ENCODE data around the gene ADM5.

The ADM5 gene

GRCh38 chr19:49677231-49677900, 12.0 kb upstream of the ADM5 start, which contains the start of gene PRMT1:
Gene PRMT1, plus strand, starts transcription at chr19:49677271. Its CDS starts 10 bp downstream, at chr19:49677281.
- H3K4me3 ChIP-seq (ENCODE audit: low read length): peak within 1 kb of the TSS; percentile 98
- peaks cover 14% of the 10 kb centered on the region for H3K36me3 ChIP-seq (ENCODE audit: control insufficient read depth, low read depth, low read length)
- H3K4me1 ChIP-seq (ENCODE audit: control insufficient read depth, low read depth, low read length): peaks cover 14% of the 10 kb centered on the region
- no peaks in the 10 kb centered on the region for H3K9me3 ChIP-seq (ENCODE audit: control insufficient read depth, low read depth, low read length)
- H3K27ac ChIP-seq (ENCODE audit: low read length): peak within 1 kb of the TSS; percentile 99
- H3K9ac ChIP-seq (ENCODE audit: low read length): peak within 1 kb of the TSS; percentile 95
- H3K27me3 ChIP-seq (ENCODE audit: control insufficient read depth, insufficient read depth, low read length): no peaks in the 10 kb centered on the region

GRCh38 chr19:49677901-49678674, 11.3 kb upstream of the ADM5 start:
- Histone ChIP-seq H3K4me1 (ENCODE audit: control insufficient read depth, low read depth, low read length) (peaks cover 14% of the 10 kb centered on the region), H3K9ac (ENCODE audit: low read length) (peak overlapping the region; percentile 95), H3K9me3 (ENCODE audit: control insufficient read depth, low read depth, low read length) (no peaks in the 10 kb centered on the region), H3K4me3 (ENCODE audit: low read length) (peak overlapping the region; percentile 98), H3K27me3 (ENCODE audit: control insufficient read depth, insufficient read depth, low read length) (no peaks in the 10 kb centered on the region), H3K36me3 (ENCODE audit: control insufficient read depth, low read depth, low read length) (peaks cover 21% of the 10 kb centered on the region), H3K27ac (ENCODE audit: low read length) (peak overlapping the region; percentile 85)

- Histone ChIP-seq H3K27ac (ENCODE audit: low read length) (no peak overlapping the region), H3K4me1 (ENCODE audit: control insufficient read depth, low read depth, low read length) (peaks cover 14% of the 10 kb centered on the region), H3K36me3 (ENCODE audit: control insufficient read depth, low read depth, low read length) (peaks cover 32% of the 10 kb centered on the region), H3K27me3 (ENCODE audit: control insufficient read depth, insufficient read depth, low read length) (no peaks in the 10 kb centered on the region), H3K9ac (ENCODE audit: low read length) (no peak overlapping the region), H3K4me3 (ENCODE audit: low read length) (peak overlapping the region; percentile 98), H3K9me3 (ENCODE audit: control insufficient read depth, low read depth, low read length) (no peaks in the 10 kb centered on the region)
Observed at GRCh38 chr19:49678985-49679770, 10.2 kb upstream of the ADM5 start.

- Histone ChIP-seq H3K4me1 (ENCODE audit: control insufficient read depth, low read depth, low read length) (peaks cover 14% of the 10 kb centered on the region), H3K36me3 (ENCODE audit: control insufficient read depth, low read depth, low read length) (peaks cover 38% of the 10 kb centered on the region), H3K4me3 (ENCODE audit: low read length) (peak overlapping the region; percentile 43), H3K27me3 (ENCODE audit: control insufficient read depth, insufficient read depth, low read length) (no peaks in the 10 kb centered on the region), H3K9me3 (ENCODE audit: control insufficient read depth, low read depth, low read length) (no peaks in the 10 kb centered on the region), H3K27ac (ENCODE audit: low read length) (peak overlapping the region; percentile 71), H3K9ac (ENCODE audit: low read length) (peak overlapping the region; percentile 18)
Observed at GRCh38 chr19:49679771-49680413, 9.5 kb upstream of the ADM5 start.

GRCh38 chr19:49680421-49681351, 8.7 kb upstream of the ADM5 start:
- peak overlapping the region; percentile 18 for H3K9ac ChIP-seq (ENCODE audit: low read length)
- H3K9me3 ChIP-seq (ENCODE audit: control insufficient read depth, low read depth, low read length): no peaks in the 10 kb centered on the region
- H3K4me1 ChIP-seq (ENCODE audit: control insufficient read depth, low read depth, low read length): peaks cover 14% of the 10 kb centered on the region
- H3K4me3 ChIP-seq (ENCODE audit: low read length): peak overlapping the region; percentile 43
- H3K27me3 ChIP-seq (ENCODE audit: control insufficient read depth, insufficient read depth, low read length): no peaks in the 10 kb centered on the region
- H3K36me3 ChIP-seq (ENCODE audit: control insufficient read depth, low read depth, low read length): peaks cover 46% of the 10 kb centered on the region
- H3K27ac ChIP-seq (ENCODE audit: low read length): peak overlapping the region; percentile 71

- no peak overlapping the region for H3K4me3 ChIP-seq (ENCODE audit: low read length)
- peaks cover 54% of the 10 kb centered on the region for H3K36me3 ChIP-seq (ENCODE audit: control insufficient read depth, low read depth, low read length)
- no peak overlapping the region for H3K27ac ChIP-seq (ENCODE audit: low read length)
- H3K9ac ChIP-seq (ENCODE audit: low read length): no peak overlapping the region
- peaks cover 14% of the 10 kb centered on the region for H3K4me1 ChIP-seq (ENCODE audit: control insufficient read depth, low read depth, low read length)
- H3K27me3 ChIP-seq (ENCODE audit: control insufficient read depth, insufficient read depth, low read length): no peaks in the 10 kb centered on the region
- no peaks in the 10 kb centered on the region for H3K9me3 ChIP-seq (ENCODE audit: control insufficient read depth, low read depth, low read length)
Observed at GRCh38 chr19:49681830-49682229, 7.6 kb upstream of the ADM5 start.

- H3K36me3 ChIP-seq (ENCODE audit: control insufficient read depth, low read depth, low read length): peaks cover 59% of the 10 kb centered on the region
- H3K4me3 ChIP-seq (ENCODE audit: low read length): no peak overlapping the region
- no peaks in the 10 kb centered on the region for H3K27me3 ChIP-seq (ENCODE audit: control insufficient read depth, insufficient read depth, low read length)
- no peak overlapping the region for H3K27ac ChIP-seq (ENCODE audit: low read length)
- H3K9ac ChIP-seq (ENCODE audit: low read length): no peak overlapping the region
- no peaks in the 10 kb centered on the region for H3K9me3 ChIP-seq (ENCODE audit: control insufficient read depth, low read depth, low read length)
- peaks cover 14% of the 10 kb centered on the region for H3K4me1 ChIP-seq (ENCODE audit: control insufficient read depth, low read depth, low read length)
Observed at GRCh38 chr19:49682274-49682673, 7.1 kb upstream of the ADM5 start.

GRCh38 chr19:49683814-49684250, 5.6 kb upstream of the ADM5 start:
- H3K9ac ChIP-seq (ENCODE audit: low read length): no peak overlapping the region
- no peak overlapping the region for H3K4me3 ChIP-seq (ENCODE audit: low read length)
- peaks cover 69% of the 10 kb centered on the region for H3K36me3 ChIP-seq (ENCODE audit: control insufficient read depth, low read depth, low read length)
- H3K9me3 ChIP-seq (ENCODE audit: control insufficient read depth, low read depth, low read length): no peaks in the 10 kb centered on the region
- no peak overlapping the region for H3K27ac ChIP-seq (ENCODE audit: low read length)
- peaks cover 14% of the 10 kb centered on the region for H3K4me1 ChIP-seq (ENCODE audit: control insufficient read depth, low read depth, low read length)
- H3K27me3 ChIP-seq (ENCODE audit: control insufficient read depth, insufficient read depth, low read length): no peaks in the 10 kb centered on the region

GRCh38 chr19:49684251-49684982, 5.0 kb upstream of the ADM5 start:
- no peaks in the 10 kb centered on the region for H3K27me3 ChIP-seq (ENCODE audit: control insufficient read depth, insufficient read depth, low read length)
- no peaks in the 10 kb centered on the region for H3K9me3 ChIP-seq (ENCODE audit: control insufficient read depth, low read depth, low read length)
- no peak overlapping the region for H3K27ac ChIP-seq (ENCODE audit: low read length)
- H3K4me3 ChIP-seq (ENCODE audit: low read length): no peak overlapping the region
- no peak overlapping the region for H3K9ac ChIP-seq (ENCODE audit: low read length)
- H3K36me3 ChIP-seq (ENCODE audit: control insufficient read depth, low read depth, low read length): peaks cover 69% of the 10 kb centered on the region
- peaks cover 10% of the 10 kb centered on the region for H3K4me1 ChIP-seq (ENCODE audit: control insufficient read depth, low read depth, low read length)

GRCh38 chr19:49684983-49685553, 4.3 kb upstream of the ADM5 start:
- Histone ChIP-seq H3K4me1 (ENCODE audit: control insufficient read depth, low read depth, low read length) (peaks cover 4% of the 10 kb centered on the region), H3K9me3 (ENCODE audit: control insufficient read depth, low read depth, low read length) (no peaks in the 10 kb centered on the region), H3K9ac (ENCODE audit: low read length) (no peak overlapping the region), H3K36me3 (ENCODE audit: control insufficient read depth, low read depth, low read length) (peaks cover 69% of the 10 kb centered on the region), H3K27me3 (ENCODE audit: control insufficient read depth, insufficient read depth, low read length) (no peaks in the 10 kb centered on the region), H3K4me3 (ENCODE audit: low read length) (no peak overlapping the region), H3K27ac (ENCODE audit: low read length) (no peak overlapping the region)
